ENCODE data around the gene SUCLG2.

The SUCLG2 gene

GRCh38 chr3:67416703-67417102 is 237.7 kb downstream of the SUCLG2 start:
- peak; percentile 25 for DNase-seq (ENCODE audit: low read depth)

DNA sequence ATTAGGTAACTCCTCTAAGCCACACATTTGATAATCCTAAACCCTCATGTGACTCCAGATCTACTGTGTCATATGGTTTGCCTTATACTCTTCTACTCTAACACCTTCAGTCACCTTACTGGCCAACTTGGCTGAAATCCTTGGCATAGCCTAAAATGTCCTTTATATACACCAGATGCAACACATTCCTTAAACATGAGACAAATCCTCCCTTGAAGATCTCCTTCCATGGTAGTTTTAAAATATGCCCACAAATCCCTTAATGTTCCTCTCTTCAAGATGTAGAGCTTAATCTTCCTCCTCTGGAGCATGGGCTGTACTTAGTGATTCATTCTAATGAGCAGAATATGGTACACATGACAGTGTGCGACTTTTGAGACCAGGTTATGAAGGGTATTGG is 238.9 kb downstream of the SUCLG2 start:
- peak; percentile 20 for DNase-seq (ENCODE audit: low read depth)
- H3K4me3 ChIP-seq (ENCODE audit: low read depth, low read length): no peak overlapping the region
- TF ChIP-seq, protein P1, sequence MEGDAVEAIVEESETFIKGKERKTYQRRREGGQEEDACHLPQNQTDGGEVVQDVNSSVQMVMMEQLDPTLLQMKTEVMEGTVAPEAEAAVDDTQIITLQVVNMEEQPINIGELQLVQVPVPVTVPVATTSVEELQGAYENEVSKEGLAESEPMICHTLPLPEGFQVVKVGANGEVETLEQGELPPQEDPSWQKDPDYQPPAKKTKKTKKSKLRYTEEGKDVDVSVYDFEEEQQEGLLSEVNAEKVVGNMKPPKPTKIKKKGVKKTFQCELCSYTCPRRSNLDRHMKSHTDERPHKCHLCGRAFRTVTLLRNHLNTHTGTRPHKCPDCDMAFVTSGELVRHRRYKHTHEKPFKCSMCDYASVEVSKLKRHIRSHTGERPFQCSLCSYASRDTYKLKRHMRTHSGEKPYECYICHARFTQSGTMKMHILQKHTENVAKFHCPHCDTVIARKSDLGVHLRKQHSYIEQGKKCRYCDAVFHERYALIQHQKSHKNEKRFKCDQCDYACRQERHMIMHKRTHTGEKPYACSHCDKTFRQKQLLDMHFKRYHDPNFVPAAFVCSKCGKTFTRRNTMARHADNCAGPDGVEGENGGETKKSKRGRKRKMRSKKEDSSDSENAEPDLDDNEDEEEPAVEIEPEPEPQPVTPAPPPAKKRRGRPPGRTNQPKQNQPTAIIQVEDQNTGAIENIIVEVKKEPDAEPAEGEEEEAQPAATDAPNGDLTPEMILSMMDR (conservative IDR thresholded peaks at IDR 0.05; ENCODE audit: low read depth, low read length): no peak

More at GRCh38 chr3:67416703-67417102, 237.7 kb downstream of the SUCLG2 start:
- TF ChIP-seq, protein P1 (conservative IDR thresholded peaks at IDR 0.05; ENCODE audit: low read depth, low read length): peak; percentile 47
- no peak overlapping the region for H3K4me3 ChIP-seq (ENCODE audit: low read depth, low read length)

DNA sequence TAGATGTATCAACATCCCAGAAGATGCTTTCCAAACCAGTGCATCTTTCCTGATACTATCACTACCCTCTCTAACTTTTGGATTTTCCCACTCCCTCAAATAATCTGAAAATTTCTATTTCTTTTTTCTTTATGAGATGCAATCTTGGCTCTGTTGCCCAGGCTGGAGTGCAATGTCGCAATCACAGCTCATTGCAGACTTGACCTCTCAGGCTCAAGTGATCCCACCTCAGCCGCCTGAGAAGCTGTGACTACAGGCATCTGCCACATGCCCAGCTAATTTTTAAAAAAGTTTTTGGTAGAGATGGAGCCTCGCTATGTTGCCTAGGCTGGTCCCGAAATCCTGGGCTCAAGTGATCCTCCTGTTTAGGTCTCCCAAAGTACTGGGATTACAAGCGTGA is 239.7 kb downstream of the SUCLG2 start:
- TF ChIP-seq, protein P1 (conservative IDR thresholded peaks at IDR 0.05; ENCODE audit: low read depth, low read length): no peak
- peak; percentile 43 for DNase-seq (ENCODE audit: low read depth)
- no peak overlapping the region for H3K4me3 ChIP-seq (ENCODE audit: low read depth, low read length)

GRCh38 chr3:67405193-67405592 is 249.2 kb downstream of the SUCLG2 start:
- no peak for DNase-seq (ENCODE audit: low read depth)
- H3K4me3 ChIP-seq (ENCODE audit: low read depth, low read length): no peak overlapping the region
- TF ChIP-seq, protein P1 (conservative IDR thresholded peaks at IDR 0.05; ENCODE audit: low read depth, low read length): no peak

- no peak for DNase-seq (ENCODE audit: low read depth)
- no peak overlapping the region for H3K4me3 ChIP-seq (ENCODE audit: low read depth, low read length)
- TF ChIP-seq, protein P1 (conservative IDR thresholded peaks at IDR 0.05; ENCODE audit: low read depth, low read length): no peak
Measured at GRCh38 chr3:67402873-67403272, 251.5 kb downstream of the SUCLG2 start.

- no peak overlapping the region for H3K4me3 ChIP-seq (ENCODE audit: low read depth, low read length)
- DNase-seq (ENCODE audit: low read depth): no peak
- TF ChIP-seq, protein P1 (conservative IDR thresholded peaks at IDR 0.05; ENCODE audit: low read depth, low read length): no peak
Measured at GRCh38 chr3:67401921-67402320, 252.5 kb downstream of the SUCLG2 start.

GRCh38 chr3:67400476-67400875 is 253.9 kb downstream of the SUCLG2 start:
- TF ChIP-seq, protein P1 (conservative IDR thresholded peaks at IDR 0.05; ENCODE audit: low read depth, low read length): no peak
- DNase-seq (ENCODE audit: low read depth): no peak
- H3K4me3 ChIP-seq (ENCODE audit: low read depth, low read length): no peak overlapping the region
